GM13976 (cell line): ENCODE data around the gene MRPL57.
"Not testable (repeated sequence)": the region's sequence is repeated elsewhere in the genome, so short reads cannot be mapped to it uniquely, and the experiment has no call there.

ENCODE experiments used
- DNase-seq: peaks from one replicate; pipeline ENCODE4 v3.0.0; 2012; ENCODE audit warnings: low spot score
- CTCF ChIP-seq: IDR thresholded peaks from 2 replicates; pipeline ENCODE4 v1.5.1; 2012; ENCODE audit warnings: borderline replicate concordance, mild to moderate bottlenecking; ENCODE audit not compliant: insufficient read depth; ENCODE audit errors: extremely low read depth, missing control alignments, control extremely low read depth
- in situ Hi-C: fragments of 300-500 bp; cut with MboI; formaldehyde crosslinking; loops from one replicate; pipeline ENCODE4 v1.12.0; 2022; ENCODE audit warnings: low sequenced_read_pairs, mixed read lengths, inconsistent platforms; ENCODE audit not compliant: unreplicated experiment

The MRPL57 gene

GRCh38 chr13:21218351-21219035 lies 42.0 kb downstream of the MRPL57 start:
- in situ Hi-C loops: no loop called here

GRCh38 chr13:21219036-21219381 lies 42.6 kb downstream of the MRPL57 start:
- in situ Hi-C loops: no loop called here
- TF ChIP-seq CTCF: no peak
- DNase-seq: no peak

More at GRCh38 chr13:21218351-21219035, 42.0 kb downstream of the MRPL57 start:
- peak; percentile 42 for DNase-seq
- no peak for TF ChIP-seq CTCF

GRCh38 chr13:21219716-21220115 lies 43.3 kb downstream of the MRPL57 start:
- DNase-seq, in situ Hi-C loops: not testable (repeated sequence)

- in situ Hi-C loops: no loop called here
- no peak for TF ChIP-seq CTCF
- DNase-seq: no peak
Observed at GRCh38 chr13:21221268-21221667, 44.8 kb downstream of the MRPL57 start.

GRCh38 chr13:21225082-21225481 lies 48.6 kb downstream of the MRPL57 start:
- TF ChIP-seq CTCF: no peak
- in situ Hi-C loops: no loop called here
- DNase-seq: no peak

GRCh38 chr13:21225841-21226581 lies 49.6 kb downstream of the MRPL57 start:
- TF ChIP-seq CTCF: no peak
- in situ Hi-C loops: no loop called here
- DNase-seq: no peak

- DNase-seq: no peak
- no peak for TF ChIP-seq CTCF
- in situ Hi-C loops: no loop called here
Observed at GRCh38 chr13:21227917-21228316, 51.5 kb downstream of the MRPL57 start.
